Activated CD8-positive, alpha-beta memory T cell treated with anti-CD3 and anti-CD28 coated beads, Interleukin-2, amount 10 ng/mL, durations not matched to agents 7 days and 5 days (primary cell): Measurements from ENCODE around the gene CCDC38. TPM values are rescaled to one million over a fixed set of nuclear protein-coding genes. Genes with fewer than 3 reads are reported as not detected.

Source experiments
- ATAC-seq: fragments of 150-1000 bp; cut with Tn5 transposase; one replicate; pipeline ENCODE4 v1.10.0; 2021; ENCODE audit warnings: moderate library complexity
- CTCF ChIA-PET: fragments of 350-600 bp; sonication (Branson Sonifier 250); formaldehyde crosslinking; loops from one replicate; lab custom pipeline; 2021; ENCODE audit warnings: antibody characterized with exemption; lab: Charles Lee
- DNase-seq: peaks from one replicate; pipeline ENCODE4 v3.0.0-alpha.2; 2020
- H3K27ac Mint-ChIP-seq: one replicate; pipeline ENCODE4 v1.8.0; 2021; ENCODE audit warnings: mild to moderate bottlenecking, mixed read lengths
- H3K27me3 Mint-ChIP-seq: one replicate; pipeline ENCODE4 v1.8.0; 2021; ENCODE audit warnings: mixed read lengths
- H3K36me3 Mint-ChIP-seq: one replicate; pipeline ENCODE4 v1.8.0; 2021; ENCODE audit warnings: mild to moderate bottlenecking, mixed read lengths
- H3K4me1 Mint-ChIP-seq: one replicate; pipeline ENCODE4 v1.8.0; 2021; ENCODE audit warnings: mixed read lengths
- H3K4me3 Mint-ChIP-seq: one replicate; pipeline ENCODE4 v1.8.0; 2021; ENCODE audit warnings: mild to moderate bottlenecking, moderate library complexity, mixed read lengths
- H3K9me3 Mint-ChIP-seq: one replicate; pipeline ENCODE4 v1.8.0; 2022; ENCODE audit warnings: low read depth, mixed read lengths
- total RNA-seq, 2 experiments: library from RNA; stranded (reverse); gene quantifications; one replicate each; pipeline ENCODE4 v1.2.3, GENCODE V29; 2021

Gene CCDC38
- total RNA-seq, 2 experiments from 2014 or later = 0.12 to 0.50 TPM

GRCh38 chr12:95953000-95953399 is 10.6 kb upstream of the CCDC38 start:
- Mint-ChIP-seq H3K36me3 (no peaks in the 10 kb centered on the region), H3K4me1 (no peaks in the 10 kb centered on the region), H3K4me3 (no peak overlapping the region), H3K27ac (no peak overlapping the region), H3K27me3 (peaks cover 17% of the 10 kb centered on the region), H3K9me3 (no peaks in the 10 kb centered on the region)
- no peak for ATAC-seq
- DNase-seq = no peak
- CTCF ChIA-PET = no interaction called here

GRCh38 chr12:95951515-95951914 is 9.1 kb upstream of the CCDC38 start:
- no peaks in the 10 kb centered on the region for H3K9me3 Mint-ChIP-seq

GRCh38 chr12:95949477-95950206 is 7.2 kb upstream of the CCDC38 start:
- CTCF ChIA-PET = no interaction called here
- no peak overlapping the region for H3K4me3 Mint-ChIP-seq
- DNase-seq (no peak), ATAC-seq (no peak)
- no peaks in the 10 kb centered on the region for H3K4me1 Mint-ChIP-seq
- no peaks in the 10 kb centered on the region for H3K9me3 Mint-ChIP-seq
- no peaks in the 10 kb centered on the region for H3K36me3 Mint-ChIP-seq
- H3K27ac Mint-ChIP-seq = no peak overlapping the region
- H3K27me3 Mint-ChIP-seq = peaks cover 17% of the 10 kb centered on the region

More at GRCh38 chr12:95951515-95951914, 9.1 kb upstream of the CCDC38 start:
- no peak overlapping the region for H3K4me3 Mint-ChIP-seq
- H3K4me1 Mint-ChIP-seq = no peaks in the 10 kb centered on the region
- CTCF ChIA-PET = no interaction called here
- DNase-seq (no peak), ATAC-seq (no peak)
- H3K36me3 Mint-ChIP-seq = no peaks in the 10 kb centered on the region
- no peak overlapping the region for H3K27ac Mint-ChIP-seq
- peaks cover 17% of the 10 kb centered on the region for H3K27me3 Mint-ChIP-seq

- Mint-ChIP-seq H3K36me3 (no peaks in the 10 kb centered on the region), H3K4me3 (peak overlapping the region; percentile 91), H3K27me3 (no peaks in the 10 kb centered on the region), H3K9me3 (no peaks in the 10 kb centered on the region), H3K27ac (peak overlapping the region; percentile 72), H3K4me1 (peaks cover 11% of the 10 kb centered on the region)
- CTCF ChIA-PET = interaction anchor here (0.7 to 2.5 kb wide), 6 partner anchors 14 to 178 kb away, joined by 3 to 15 read pairs (median 4); partner anchors contain the start of gene LTA4H
- ATAC-seq = no peak
- DNase-seq = no peak
Observed at GRCh38 chr12:95944108-95944704, 1.8 kb upstream of the CCDC38 start.

GRCh38 chr12:95943330-95943842 is 972 bp upstream of the CCDC38 start, which contains the start of gene AMDHD1:
TSS of gene AMDHD1 (plus strand) at chr12:95943331. CDS start at chr12:95943399, 68 bp downstream.
- DNase-seq = peak; percentile 77

GRCh38 chr12:95942101-95942523 is 302 bp downstream of the CCDC38 start:
- CTCF ChIA-PET = interaction anchor here (1.2 to 2.5 kb wide), 5 partner anchors 12 to 273 kb away, joined by 3 to 10 read pairs (median 6); no protein-coding TSS in a partner anchor
- ATAC-seq = no peak
- H3K4me3 Mint-ChIP-seq = peak overlapping the region; percentile 91
- H3K4me1 Mint-ChIP-seq = peaks cover 11% of the 10 kb centered on the region
- peak overlapping the region; percentile 85 for H3K27ac Mint-ChIP-seq
- DNase-seq = no peak
- H3K27me3 Mint-ChIP-seq = peaks cover 3% of the 10 kb centered on the region
- H3K9me3 Mint-ChIP-seq = no peaks in the 10 kb centered on the region
- no peaks in the 10 kb centered on the region for H3K36me3 Mint-ChIP-seq

More at GRCh38 chr12:95943330-95943842, 972 bp upstream of the CCDC38 start, which contains the start of gene AMDHD1:
- Mint-ChIP-seq H3K27me3 (no peaks in the 10 kb centered on the region), H3K4me3 (peak within 1 kb of the TSS; percentile 91), H3K27ac (peak within 1 kb of the TSS; percentile 85), H3K4me1 (peaks cover 11% of the 10 kb centered on the region), H3K36me3 (no peaks in the 10 kb centered on the region), H3K9me3 (no peaks in the 10 kb centered on the region)
- ATAC-seq = peak; percentile 77
- CTCF ChIA-PET = interaction anchor here (0.7 to 2.5 kb wide), 5 partner anchors 15 to 179 kb away, joined by 3 to 15 read pairs (median 3); partner anchors contain the start of gene LTA4H

GRCh38 chr12:95940514-95940913 is 1.9 kb downstream of the CCDC38 start:
- DNase-seq (no peak), ATAC-seq (no peak)
- Mint-ChIP-seq H3K9me3 (no peaks in the 10 kb centered on the region), H3K27me3 (peaks cover 3% of the 10 kb centered on the region), H3K4me1 (peaks cover 11% of the 10 kb centered on the region), H3K27ac (no peak overlapping the region), H3K4me3 (no peak overlapping the region), H3K36me3 (no peaks in the 10 kb centered on the region)
- CTCF ChIA-PET = interaction anchor here (0.6 to 1.2 kb wide), 2 partner anchors 22 to 76 kb away, joined by 5 read pairs; no protein-coding TSS in a partner anchor

GRCh38 chr12:95922231-95922630 is 20.2 kb downstream of the CCDC38 start:
- no peaks in the 10 kb centered on the region for H3K36me3 Mint-ChIP-seq

GRCh38 chr12:95919110-95919509 is 23.3 kb downstream of the CCDC38 start:
- H3K9me3 Mint-ChIP-seq = peaks cover 4% of the 10 kb centered on the region
- H3K36me3 Mint-ChIP-seq = no peaks in the 10 kb centered on the region
- no peak overlapping the region for H3K4me3 Mint-ChIP-seq
- no peaks in the 10 kb centered on the region for H3K4me1 Mint-ChIP-seq
- DNase-seq = no peak
- no peak for ATAC-seq
- H3K27me3 Mint-ChIP-seq = peaks cover 26% of the 10 kb centered on the region
- no peak overlapping the region for H3K27ac Mint-ChIP-seq
- CTCF ChIA-PET = interaction anchor here (0.6 to 4.1 kb wide), 12 partner anchors 18 to 80 kb away, joined by 3 to 71 read pairs (median 5); no protein-coding TSS in a partner anchor

More at GRCh38 chr12:95922231-95922630, 20.2 kb downstream of the CCDC38 start:
- Mint-ChIP-seq H3K27ac (no peak overlapping the region), H3K4me3 (no peak overlapping the region), H3K4me1 (no peaks in the 10 kb centered on the region), H3K9me3 (peaks cover 4% of the 10 kb centered on the region), H3K27me3 (peaks cover 3% of the 10 kb centered on the region)
- DNase-seq (no peak), ATAC-seq (no peak)
- CTCF ChIA-PET = interaction anchor here (1.2 kb wide), 1 partner anchor 76 kb away, joined by 3 read pairs; no protein-coding TSS in a partner anchor

GRCh38 chr12:95918194-95918993 is 24.0 kb downstream of the CCDC38 start:
- CTCF ChIA-PET = interaction anchor here (0.6 to 4.1 kb wide), 21 partner anchors 9 to 200 kb away, joined by 3 to 71 read pairs (median 4); no protein-coding TSS in a partner anchor
- DNase-seq (peak; percentile 67), ATAC-seq (peak; percentile 96)
- no peak overlapping the region for H3K27ac Mint-ChIP-seq
- H3K9me3 Mint-ChIP-seq = peaks cover 4% of the 10 kb centered on the region
- no peak overlapping the region for H3K4me3 Mint-ChIP-seq
- H3K36me3 Mint-ChIP-seq = no peaks in the 10 kb centered on the region
- peaks cover 26% of the 10 kb centered on the region for H3K27me3 Mint-ChIP-seq
- no peaks in the 10 kb centered on the region for H3K4me1 Mint-ChIP-seq

GRCh38 chr12:95909871-95910270 is 32.5 kb downstream of the CCDC38 start:
- DNase-seq (no peak), ATAC-seq (no peak)
- H3K36me3 Mint-ChIP-seq = no peaks in the 10 kb centered on the region
- H3K4me1 Mint-ChIP-seq = no peaks in the 10 kb centered on the region
- no peak overlapping the region for H3K27ac Mint-ChIP-seq
- no peaks in the 10 kb centered on the region for H3K9me3 Mint-ChIP-seq
- H3K27me3 Mint-ChIP-seq = peaks cover 32% of the 10 kb centered on the region
- no peak overlapping the region for H3K4me3 Mint-ChIP-seq
- CTCF ChIA-PET = no interaction called here

- Mint-ChIP-seq H3K27ac (no peak overlapping the region), H3K4me1 (no peaks in the 10 kb centered on the region), H3K9me3 (peaks cover 2% of the 10 kb centered on the region), H3K36me3 (no peaks in the 10 kb centered on the region), H3K4me3 (no peak overlapping the region), H3K27me3 (peaks cover 35% of the 10 kb centered on the region)
- CTCF ChIA-PET = interaction anchor here (0.8 to 1.2 kb wide), 2 partner anchors 9 to 10 kb away, joined by 3 read pairs; no protein-coding TSS in a partner anchor
- ATAC-seq (no peak), DNase-seq (no peak)
Observed at GRCh38 chr12:95908573-95908972, 33.8 kb downstream of the CCDC38 start.
